Epithelial cell of esophagus (primary cell): Measurements from ENCODE around the gene GOLGA1.

ENCODE experiments used
- DNase-seq: peaks from one replicate; pipeline ENCODE4 v3.0.0; 2010; ENCODE audit warnings: low read depth
- H3K4me3 ChIP-seq: 2 replicates; pipeline ENCODE4 v1.5.1; 2011; ENCODE audit warnings: mild to moderate bottlenecking, low read length, control low read depth
- TF ChIP-seq, protein P1 (sequence below): IDR thresholded peaks from 2 replicates; pipeline ENCODE4 v1.5.1; 2011; ENCODE audit warnings: low read depth, mild to moderate bottlenecking, low read length, control low read depth, inconsistent platforms; ENCODE audit not compliant: insufficient read depth; ENCODE audit errors: missing control alignments

Gene GOLGA1

GRCh38 chr9:124869466-124869985 lies 71.4 kb downstream of the GOLGA1 start:
- peak; percentile 69 for DNase-seq
- H3K4me3 ChIP-seq: peak overlapping the region; percentile 84
- TF ChIP-seq, protein P1, sequence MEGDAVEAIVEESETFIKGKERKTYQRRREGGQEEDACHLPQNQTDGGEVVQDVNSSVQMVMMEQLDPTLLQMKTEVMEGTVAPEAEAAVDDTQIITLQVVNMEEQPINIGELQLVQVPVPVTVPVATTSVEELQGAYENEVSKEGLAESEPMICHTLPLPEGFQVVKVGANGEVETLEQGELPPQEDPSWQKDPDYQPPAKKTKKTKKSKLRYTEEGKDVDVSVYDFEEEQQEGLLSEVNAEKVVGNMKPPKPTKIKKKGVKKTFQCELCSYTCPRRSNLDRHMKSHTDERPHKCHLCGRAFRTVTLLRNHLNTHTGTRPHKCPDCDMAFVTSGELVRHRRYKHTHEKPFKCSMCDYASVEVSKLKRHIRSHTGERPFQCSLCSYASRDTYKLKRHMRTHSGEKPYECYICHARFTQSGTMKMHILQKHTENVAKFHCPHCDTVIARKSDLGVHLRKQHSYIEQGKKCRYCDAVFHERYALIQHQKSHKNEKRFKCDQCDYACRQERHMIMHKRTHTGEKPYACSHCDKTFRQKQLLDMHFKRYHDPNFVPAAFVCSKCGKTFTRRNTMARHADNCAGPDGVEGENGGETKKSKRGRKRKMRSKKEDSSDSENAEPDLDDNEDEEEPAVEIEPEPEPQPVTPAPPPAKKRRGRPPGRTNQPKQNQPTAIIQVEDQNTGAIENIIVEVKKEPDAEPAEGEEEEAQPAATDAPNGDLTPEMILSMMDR: no peak

DNA sequence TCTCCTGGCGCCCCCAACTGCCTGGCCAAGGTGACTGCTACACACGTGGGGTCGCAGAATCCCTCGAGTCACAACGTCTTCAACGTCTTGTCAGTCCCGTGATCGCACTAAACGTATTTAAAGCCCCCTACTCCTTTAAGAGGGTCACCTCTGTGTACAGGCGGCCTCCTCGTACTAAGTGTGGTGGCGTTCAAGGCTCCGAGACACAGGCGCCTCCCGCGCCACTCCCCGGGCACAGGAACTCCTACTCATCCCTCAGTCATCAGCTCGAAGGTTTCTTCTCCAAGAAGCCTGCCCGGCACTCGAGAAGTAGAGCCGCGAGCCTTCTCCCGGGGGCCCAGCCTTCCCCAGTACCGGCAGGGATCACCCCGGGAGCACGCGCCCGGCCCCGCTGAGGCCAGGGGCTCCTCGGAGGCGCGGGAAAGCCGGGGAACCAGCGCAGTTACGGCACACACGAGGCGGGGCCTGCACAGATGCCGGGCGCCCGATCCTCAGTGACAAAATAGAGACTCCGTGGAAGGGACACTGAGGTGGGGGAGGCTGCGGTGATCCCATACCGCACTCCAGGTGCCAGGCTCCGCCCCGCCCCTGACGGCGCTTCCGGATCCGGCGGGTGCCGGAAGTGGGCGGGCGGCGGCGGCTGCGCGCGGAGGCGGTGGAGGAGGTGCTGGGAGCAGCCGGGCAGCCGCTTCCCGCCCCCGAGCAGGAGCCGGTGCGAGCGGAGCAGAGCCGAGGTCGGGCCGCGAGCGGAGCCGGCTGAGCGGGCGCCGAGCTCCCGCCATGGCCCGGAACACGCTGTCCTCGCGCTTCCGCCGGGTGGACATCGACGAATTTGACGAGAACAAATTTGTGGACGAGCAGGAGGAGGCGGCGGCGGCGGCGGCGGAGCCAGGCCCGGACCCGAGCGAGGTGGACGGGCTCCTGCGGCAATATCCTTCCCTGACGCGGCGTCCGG lies 72.1 kb downstream of the GOLGA1 start:
- TF ChIP-seq, protein P1: peak; percentile 9
- DNase-seq: peak; percentile 93
- peak overlapping the region; percentile 84 for H3K4me3 ChIP-seq

DNA sequence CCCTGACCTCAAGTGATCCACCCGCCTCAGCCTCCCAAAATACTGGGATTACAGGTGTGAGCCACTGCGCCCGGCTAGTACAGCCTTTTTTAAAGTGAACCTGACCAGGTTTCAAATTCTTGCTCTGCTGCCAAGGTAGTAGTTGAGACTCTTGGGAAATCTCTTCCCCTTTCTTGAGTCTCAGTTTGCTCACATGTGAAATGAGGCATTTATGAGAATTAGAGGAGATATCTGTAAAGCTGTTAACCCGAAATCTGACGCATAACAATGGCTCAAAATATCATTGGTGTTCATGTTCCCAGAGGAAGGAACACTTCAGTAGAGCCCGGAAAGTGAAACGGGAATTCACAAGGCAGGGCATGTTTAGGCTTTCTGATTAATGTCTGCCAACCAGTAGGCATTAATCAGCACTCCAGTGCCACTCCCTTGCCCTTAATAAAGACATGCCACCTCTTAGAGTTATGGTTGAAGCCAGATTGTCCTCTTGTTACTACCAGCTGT lies 77.5 kb downstream of the GOLGA1 start:
- peak; percentile 96 for DNase-seq
- TF ChIP-seq, protein P1: no peak
- no peak overlapping the region for H3K4me3 ChIP-seq

DNA sequence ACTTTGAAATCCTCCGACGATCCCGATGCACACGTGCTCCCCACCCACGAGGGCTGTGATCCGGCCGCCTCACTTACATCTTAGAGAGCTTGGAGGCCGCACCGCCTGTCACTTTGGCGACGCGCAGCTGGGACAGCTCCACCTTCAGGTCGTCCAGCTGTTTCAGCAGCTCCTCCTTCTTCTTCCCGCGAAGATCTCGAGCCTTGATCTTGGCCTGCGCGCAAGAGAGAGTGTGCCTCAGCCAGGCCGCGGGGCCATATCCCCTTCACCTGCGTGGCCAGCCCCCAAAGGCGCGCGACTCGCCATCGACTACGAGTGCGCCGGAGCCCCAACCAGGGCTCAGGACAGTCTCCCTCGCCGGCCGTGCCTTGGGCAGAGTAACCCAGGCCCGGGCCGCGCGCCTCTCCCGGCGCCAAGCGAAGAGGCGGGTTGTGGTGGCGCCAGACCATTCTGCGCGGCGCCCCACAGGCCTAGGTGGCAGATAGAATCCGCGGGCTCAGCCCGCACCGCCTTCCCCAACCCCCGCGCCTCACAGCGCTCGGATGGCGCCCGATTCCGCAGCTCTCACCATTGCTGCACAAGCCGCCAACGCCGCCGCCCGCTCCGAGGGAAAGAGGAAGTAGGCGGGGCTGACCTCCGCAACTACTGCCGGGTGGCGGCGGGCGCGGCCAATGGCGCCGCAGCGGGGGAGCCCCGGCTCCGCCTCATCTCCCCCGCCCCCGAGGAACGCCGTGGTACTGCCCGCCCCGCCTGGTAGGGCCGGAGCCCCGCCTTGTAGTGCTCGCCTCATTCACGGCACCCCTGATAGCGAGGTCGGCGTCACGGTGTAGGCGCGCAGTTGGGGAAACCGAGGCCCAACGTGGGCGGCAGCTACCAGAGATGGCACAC lies 79.3 kb downstream of the GOLGA1 start, which contains the start of the genes ARPC5L and RPL35:
Gene ARPC5L, plus strand, starts transcription at position 789 of the 888 bp plus-strand sequence. CDS start 7,161 bp downstream, outside the sequence.
Gene RPL35, minus strand, starts transcription at position 616 of the 888 bp plus-strand sequence. Its CDS starts 45 bp downstream, at position 571.
- H3K4me3 ChIP-seq: peak within 1 kb of the TSS; percentile 97
- TF ChIP-seq, protein P1: peak; percentile 25
- DNase-seq: peak; percentile 96

DNA sequence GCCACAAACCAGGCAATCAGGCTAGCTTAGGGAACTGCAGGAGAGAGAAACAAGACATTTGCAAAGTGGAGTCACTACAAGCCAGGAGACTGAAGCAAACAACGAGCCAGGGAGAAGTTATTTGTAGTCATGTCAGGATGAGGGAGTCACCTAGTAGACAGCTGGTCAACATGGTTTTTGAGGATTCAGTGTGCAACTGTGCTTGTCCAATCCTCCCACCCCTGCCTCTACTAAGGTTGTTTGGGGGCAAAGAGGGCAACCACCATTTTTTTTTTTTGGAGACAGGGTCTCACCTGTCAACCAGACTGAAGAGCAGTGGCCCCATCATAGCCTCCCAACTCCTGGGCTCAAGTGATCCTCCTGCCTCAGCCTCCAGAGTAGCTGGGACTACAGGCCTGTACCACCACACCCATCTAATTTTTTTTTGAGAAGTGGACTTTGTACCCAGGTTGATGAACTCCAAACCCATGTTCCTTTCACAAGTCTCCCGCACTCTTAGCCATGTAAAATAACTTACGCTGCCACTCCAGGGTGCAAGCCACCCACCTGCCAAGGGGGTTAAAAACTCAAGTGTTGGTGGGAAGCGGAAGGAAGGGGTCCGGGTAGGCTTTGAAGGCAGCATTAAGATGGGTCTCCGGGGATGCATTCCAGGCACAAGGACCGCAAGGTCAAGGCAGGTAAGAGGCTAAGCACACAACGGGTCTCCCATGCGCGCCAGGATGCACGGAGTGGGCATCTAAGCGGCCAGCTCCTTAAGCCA lies 80.1 kb downstream of the GOLGA1 start:
- TF ChIP-seq, protein P1: no peak

More for the DNA sequence above, 80.1 kb downstream of the GOLGA1 start:
- H3K4me3 ChIP-seq: peak overlapping the region; percentile 97
- DNase-seq: no peak
